Neural cell (in vitro differentiated cells): ENCODE measurements around the gene EFEMP1. TPM values are rescaled to one million over a fixed set of nuclear protein-coding genes. Genes with fewer than 3 reads are reported as not detected.

Experiments
- H2AFZ ChIP-seq: fragments of 200-600, 300-800 bp; sonication (generic), shearing (Covaris generic); 2 replicates; pipeline ENCODE4 v1.6.0; 2014; ENCODE audit warnings: low read depth, mild to moderate bottlenecking, antibody characterized with exemption, low read length, moderate library complexity
- H3F3A ChIP-seq: fragments of 200-600 bp; shearing (Covaris generic); 2 replicates; pipeline ENCODE4 v1.6.1; 2016; ENCODE audit warnings: mild to moderate bottlenecking, moderate library complexity, mixed read lengths, antibody characterized with exemption, low read length; ENCODE audit not compliant: insufficient read depth, poor library complexity, severe bottlenecking
- H3K27ac ChIP-seq: fragments of 200-600, 300-800 bp; sonication (generic), shearing (Covaris generic); 2 replicates; pipeline ENCODE4 v1.5.1; 2014; ENCODE audit warnings: mild to moderate bottlenecking, low read length, moderate library complexity
- H3K27me3 ChIP-seq: fragments of 300-800, 200-600 bp; sonication (generic), shearing (Covaris generic); 2 replicates; pipeline ENCODE4 v1.6.0; 2014; ENCODE audit warnings: mild to moderate bottlenecking, low read depth, low read length, moderate library complexity; ENCODE audit not compliant: insufficient read depth
- H3K36me3 ChIP-seq: fragments of 300-800, 200-600 bp; sonication (generic), shearing (Covaris generic); 2 replicates; pipeline ENCODE4 v1.5.1; 2014; ENCODE audit warnings: mild to moderate bottlenecking, antibody characterized with exemption, low read length, moderate library complexity; ENCODE audit not compliant: insufficient read depth
- H3K4me2 ChIP-seq: fragments of 300-800, 200-600 bp; sonication (generic), shearing (Covaris generic); 2 replicates; pipeline ENCODE4 v1.6.0; 2014; ENCODE audit warnings: mild to moderate bottlenecking, low read length
- H3K4me3 ChIP-seq: fragments of 300-800, 200-600 bp; sonication (generic), shearing (Covaris generic); 2 replicates; pipeline ENCODE4 v1.5.1; 2014; ENCODE audit warnings: mild to moderate bottlenecking, low read length, moderate library complexity
- H3K79me2 ChIP-seq: fragments of 200-600 bp; shearing (Covaris generic); replicated peaks from 2 replicates; pipeline ENCODE4 v1.6.0; 2014; ENCODE audit warnings: mild to moderate bottlenecking, low read length, moderate library complexity; ENCODE audit not compliant: insufficient read depth
- H3K9ac ChIP-seq: fragments of 300-800, 200-600 bp; sonication (generic), shearing (Covaris generic); 2 replicates; pipeline ENCODE4 v1.6.1; 2016; ENCODE audit warnings: mild to moderate bottlenecking, low read length, mixed read lengths
- H3K9me2 ChIP-seq: fragments of 200-600 bp; shearing (Covaris generic); 2 replicates; pipeline ENCODE4 v1.6.1; 2016; ENCODE audit warnings: mild to moderate bottlenecking, low read length, mixed read lengths; ENCODE audit not compliant: insufficient read depth
- H3K9me3 ChIP-seq: fragments of 200-600, 300-800 bp; sonication (generic), shearing (Covaris generic); 2 replicates; pipeline ENCODE4 v1.6.1; 2016; ENCODE audit warnings: mild to moderate bottlenecking, mixed run types, low read length, moderate library complexity, mixed read lengths
- H4K20me1 ChIP-seq: fragments of 200-600 bp; shearing (Covaris generic); 2 replicates; pipeline ENCODE4 v1.6.1; 2016; ENCODE audit warnings: mild to moderate bottlenecking, mixed run types; ENCODE audit not compliant: insufficient read depth
- EP300 ChIP-seq: fragments of 450-650 bp; conservative IDR thresholded peaks from 2 replicates; pipeline ENCODE4 v1.6.1; 2014; ENCODE audit warnings: antibody characterized with exemption, mild to moderate bottlenecking, moderate library complexity; ENCODE audit not compliant: poor library complexity, severe bottlenecking
- EZH2 ChIP-seq: fragments of 200-600, 300-800 bp; shearing (Covaris generic), sonication (generic); IDR thresholded peaks from 2 replicates; pipeline ENCODE4 v1.6.1; 2014; ENCODE audit warnings: antibody characterized with exemption, low read length, borderline replicate concordance, mild to moderate bottlenecking; ENCODE audit not compliant: insufficient read depth, poor library complexity, severe bottlenecking
- MXI1 ChIP-seq: fragments of 450-650 bp; conservative IDR thresholded peaks from 2 replicates; pipeline ENCODE4 v1.6.1; 2014; ENCODE audit warnings: antibody characterized with exemption, mild to moderate bottlenecking; ENCODE audit not compliant: poor library complexity, severe bottlenecking
- POLR2AphosphoS5 ChIP-seq: IDR thresholded peaks from 2 replicates; pipeline ENCODE4 v1.6.1; 2012
- RAD21 ChIP-seq: fragments of 450-650 bp; conservative IDR thresholded peaks from 2 replicates; pipeline ENCODE4 v1.6.1; 2014; ENCODE audit warnings: antibody characterized with exemption, mild to moderate bottlenecking, moderate library complexity
- SMC3 ChIP-seq: fragments of 450-650 bp; conservative IDR thresholded peaks from 2 replicates; pipeline ENCODE4 v1.6.1; 2014; ENCODE audit warnings: antibody characterized with exemption, mild to moderate bottlenecking, moderate library complexity; ENCODE audit not compliant: poor library complexity
- TAF1 ChIP-seq: IDR thresholded peaks from 2 replicates; pipeline ENCODE4 v1.6.1; 2012; ENCODE audit warnings: low read depth
- polyA plus RNA-seq: library from polyadenylated mRNA; depleted of rRNA; stranded (reverse); fragments of >200 nt; gene quantifications from 2 replicates; pipeline ENCODE4 v1.2.3, GENCODE V29; 2014
- TF ChIP-seq, protein P1 (sequence below): fragments of 450-650 bp; IDR thresholded peaks from 2 replicates; pipeline ENCODE4 v1.5.1; 2014; ENCODE audit warnings: antibody characterized with exemption, mild to moderate bottlenecking, moderate library complexity; ENCODE audit not compliant: poor library complexity, severe bottlenecking
- TF ChIP-seq, protein P2 (sequence below): IDR thresholded peaks from 2 replicates; pipeline ENCODE4 v1.6.1; 2012; ENCODE audit warnings: borderline replicate concordance

Gene EFEMP1
- polyA plus RNA-seq, 1 donor from 2014 or later, result 2.7 TPM

DNA sequence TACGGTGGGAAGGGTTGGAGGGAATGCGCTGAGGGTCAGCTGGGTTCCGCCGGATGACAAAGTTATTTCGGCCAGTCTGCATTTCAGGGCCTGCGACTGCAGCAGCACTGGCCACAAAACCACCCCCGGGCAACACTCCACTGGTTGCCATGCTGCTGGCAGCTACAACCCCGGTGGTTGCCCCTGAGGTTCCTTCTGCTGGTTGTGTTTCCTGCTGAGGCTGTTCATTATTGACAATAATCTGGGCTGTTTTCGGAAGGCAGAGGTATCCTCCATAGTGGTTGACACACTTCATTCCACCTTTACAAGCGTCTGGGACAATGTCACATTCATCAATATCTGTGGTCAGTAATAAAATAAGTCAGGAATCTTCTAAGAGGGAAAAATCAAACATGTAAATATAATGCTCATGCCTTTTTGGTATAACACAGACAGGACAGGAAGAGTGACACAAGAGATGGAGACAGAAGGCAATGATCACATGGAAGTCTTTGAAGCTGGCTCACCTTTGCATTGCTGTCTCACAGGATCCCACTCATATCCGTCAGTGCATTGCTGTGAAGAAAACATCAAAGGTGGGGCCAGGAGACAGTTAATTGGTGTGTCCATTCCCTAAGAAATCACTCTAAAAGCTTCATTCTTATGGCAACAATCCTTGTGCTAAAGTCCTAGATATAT is 5.7 kb downstream of the EFEMP1 start:
- no peak overlapping the region for H3K27ac ChIP-seq
- H3K27me3 ChIP-seq, result peaks cover 11% of the 10 kb centered on the region
- no peak overlapping the region for H2AFZ ChIP-seq
- H3K9me3 ChIP-seq, result no peaks in the 10 kb centered on the region
- TF ChIP-seq EZH2 (no peak), MXI1 (no peak), POLR2AphosphoS5 (no peak), TAF1 (no peak), EP300 (no peak), SMC3 (no peak), RAD21 (no peak)
- TF ChIP-seq, protein P1, sequence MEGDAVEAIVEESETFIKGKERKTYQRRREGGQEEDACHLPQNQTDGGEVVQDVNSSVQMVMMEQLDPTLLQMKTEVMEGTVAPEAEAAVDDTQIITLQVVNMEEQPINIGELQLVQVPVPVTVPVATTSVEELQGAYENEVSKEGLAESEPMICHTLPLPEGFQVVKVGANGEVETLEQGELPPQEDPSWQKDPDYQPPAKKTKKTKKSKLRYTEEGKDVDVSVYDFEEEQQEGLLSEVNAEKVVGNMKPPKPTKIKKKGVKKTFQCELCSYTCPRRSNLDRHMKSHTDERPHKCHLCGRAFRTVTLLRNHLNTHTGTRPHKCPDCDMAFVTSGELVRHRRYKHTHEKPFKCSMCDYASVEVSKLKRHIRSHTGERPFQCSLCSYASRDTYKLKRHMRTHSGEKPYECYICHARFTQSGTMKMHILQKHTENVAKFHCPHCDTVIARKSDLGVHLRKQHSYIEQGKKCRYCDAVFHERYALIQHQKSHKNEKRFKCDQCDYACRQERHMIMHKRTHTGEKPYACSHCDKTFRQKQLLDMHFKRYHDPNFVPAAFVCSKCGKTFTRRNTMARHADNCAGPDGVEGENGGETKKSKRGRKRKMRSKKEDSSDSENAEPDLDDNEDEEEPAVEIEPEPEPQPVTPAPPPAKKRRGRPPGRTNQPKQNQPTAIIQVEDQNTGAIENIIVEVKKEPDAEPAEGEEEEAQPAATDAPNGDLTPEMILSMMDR, result no peak
- TF ChIP-seq, protein P2, sequence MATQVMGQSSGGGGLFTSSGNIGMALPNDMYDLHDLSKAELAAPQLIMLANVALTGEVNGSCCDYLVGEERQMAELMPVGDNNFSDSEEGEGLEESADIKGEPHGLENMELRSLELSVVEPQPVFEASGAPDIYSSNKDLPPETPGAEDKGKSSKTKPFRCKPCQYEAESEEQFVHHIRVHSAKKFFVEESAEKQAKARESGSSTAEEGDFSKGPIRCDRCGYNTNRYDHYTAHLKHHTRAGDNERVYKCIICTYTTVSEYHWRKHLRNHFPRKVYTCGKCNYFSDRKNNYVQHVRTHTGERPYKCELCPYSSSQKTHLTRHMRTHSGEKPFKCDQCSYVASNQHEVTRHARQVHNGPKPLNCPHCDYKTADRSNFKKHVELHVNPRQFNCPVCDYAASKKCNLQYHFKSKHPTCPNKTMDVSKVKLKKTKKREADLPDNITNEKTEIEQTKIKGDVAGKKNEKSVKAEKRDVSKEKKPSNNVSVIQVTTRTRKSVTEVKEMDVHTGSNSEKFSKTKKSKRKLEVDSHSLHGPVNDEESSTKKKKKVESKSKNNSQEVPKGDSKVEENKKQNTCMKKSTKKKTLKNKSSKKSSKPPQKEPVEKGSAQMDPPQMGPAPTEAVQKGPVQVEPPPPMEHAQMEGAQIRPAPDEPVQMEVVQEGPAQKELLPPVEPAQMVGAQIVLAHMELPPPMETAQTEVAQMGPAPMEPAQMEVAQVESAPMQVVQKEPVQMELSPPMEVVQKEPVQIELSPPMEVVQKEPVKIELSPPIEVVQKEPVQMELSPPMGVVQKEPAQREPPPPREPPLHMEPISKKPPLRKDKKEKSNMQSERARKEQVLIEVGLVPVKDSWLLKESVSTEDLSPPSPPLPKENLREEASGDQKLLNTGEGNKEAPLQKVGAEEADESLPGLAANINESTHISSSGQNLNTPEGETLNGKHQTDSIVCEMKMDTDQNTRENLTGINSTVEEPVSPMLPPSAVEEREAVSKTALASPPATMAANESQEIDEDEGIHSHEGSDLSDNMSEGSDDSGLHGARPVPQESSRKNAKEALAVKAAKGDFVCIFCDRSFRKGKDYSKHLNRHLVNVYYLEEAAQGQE, result no peak
- H3K9me2 ChIP-seq, result no peaks in the 10 kb centered on the region
- no peak overlapping the region for H3K9ac ChIP-seq
- H3K36me3 ChIP-seq, result no peaks in the 10 kb centered on the region
- no peak overlapping the region for H3K4me3 ChIP-seq
- no peaks in the 10 kb centered on the region for H3F3A ChIP-seq
- H4K20me1 ChIP-seq, result no peaks in the 10 kb centered on the region
- no peaks in the 10 kb centered on the region for H3K79me2 ChIP-seq
- no peak overlapping the region for H3K4me2 ChIP-seq

DNA sequence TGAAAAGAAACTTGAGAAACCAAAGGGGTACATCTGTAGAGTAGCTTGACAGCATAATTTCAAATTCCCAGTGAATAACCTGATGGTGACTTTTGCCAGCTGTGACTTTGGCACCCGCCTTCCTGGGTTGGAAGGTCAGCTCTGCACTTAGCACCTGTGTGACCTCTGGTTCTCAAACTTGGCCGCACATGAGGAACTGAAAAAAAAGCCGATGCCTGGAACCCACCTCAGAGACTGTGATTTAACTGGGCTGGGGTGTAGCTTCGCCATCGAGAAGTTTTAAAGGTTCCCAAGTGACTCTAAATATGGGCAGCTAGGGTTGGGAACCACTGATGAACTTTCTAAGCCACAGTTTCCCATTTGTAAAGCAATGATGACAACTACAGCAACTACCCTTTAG is 6.5 kb downstream of the EFEMP1 start:
- Histone ChIP-seq H2AFZ (no peak overlapping the region), H3F3A (no peaks in the 10 kb centered on the region), H3K9me3 (no peaks in the 10 kb centered on the region), H3K4me2 (no peak overlapping the region), H3K9ac (no peak overlapping the region), H4K20me1 (no peaks in the 10 kb centered on the region), H3K36me3 (no peaks in the 10 kb centered on the region), H3K27ac (no peak overlapping the region), H3K4me3 (no peak overlapping the region), H3K79me2 (no peaks in the 10 kb centered on the region), H3K27me3 (peaks cover 3% of the 10 kb centered on the region), H3K9me2 (no peaks in the 10 kb centered on the region)
- TF ChIP-seq RAD21 (no peak), POLR2AphosphoS5 (no peak), MXI1 (no peak), EP300 (no peak), SMC3 (no peak), EZH2 (no peak), TAF1 (no peak)
- TF ChIP-seq, protein P2, result no peak
- TF ChIP-seq, protein P1, result no peak
